DOHH2 (cell line): ENCODE measurements around the gene MBNL3.

ENCODE experiments used
- CTCF ChIP-seq: fragments of 200-600 bp; sonication (generic); IDR thresholded peaks from one replicate; pipeline ENCODE4 v1.5.1; 2014; ENCODE audit warnings: antibody characterized with exemption, mild to moderate bottlenecking, low read depth, low read length; ENCODE audit not compliant: poor library complexity, severe bottlenecking
- EZH2phosphoT487 ChIP-seq: fragments of 200-600 bp; sonication (generic); IDR thresholded peaks from 2 replicates; pipeline ENCODE4 v1.6.1; 2017; ENCODE audit warnings: borderline replicate concordance, mild to moderate bottlenecking, antibody characterized with exemption, low read length, moderate library complexity, mixed read lengths

GRCh38 chrX:132483951-132484350, 4.9 kb downstream of the MBNL3 start:
- TF ChIP-seq CTCF: no peak
- TF ChIP-seq EZH2phosphoT487: no peak
